Measurements from ENCODE around the gene UPB1.
"Not testable (repeated sequence)": the region's sequence is repeated elsewhere in the genome, so short reads cannot be mapped to it uniquely, and the experiment has no call there.

UPB1 gene

GRCh38 chr22:24532075-24532474 is 36.9 kb downstream of the UPB1 start:
- DNase-seq (ENCODE audit: low spot score): no peak

GRCh38 chr22:24535348-24535747 is 40.2 kb downstream of the UPB1 start:
- no peak for DNase-seq (ENCODE audit: low spot score)

DNA sequence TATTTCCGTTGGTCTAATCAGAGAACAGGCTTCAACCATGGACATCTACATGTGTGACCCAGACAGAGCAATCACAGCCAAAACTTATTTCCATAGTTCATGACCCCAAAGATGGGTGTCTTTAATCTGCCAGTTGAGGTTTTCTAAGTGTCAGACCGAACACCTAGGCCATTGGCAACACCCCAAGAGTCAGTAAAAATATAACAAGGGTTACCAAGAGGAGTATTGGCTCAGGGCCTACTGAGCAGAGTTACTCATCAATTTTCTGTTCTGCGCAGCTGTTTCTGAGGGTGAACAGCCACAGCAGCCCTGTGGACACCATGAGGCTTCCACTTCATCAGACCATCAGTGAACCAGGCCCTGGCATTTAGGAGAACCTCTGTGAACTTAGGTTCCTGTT is 41.0 kb downstream of the UPB1 start:
- DNase-seq (ENCODE audit: low spot score): no peak

DNA sequence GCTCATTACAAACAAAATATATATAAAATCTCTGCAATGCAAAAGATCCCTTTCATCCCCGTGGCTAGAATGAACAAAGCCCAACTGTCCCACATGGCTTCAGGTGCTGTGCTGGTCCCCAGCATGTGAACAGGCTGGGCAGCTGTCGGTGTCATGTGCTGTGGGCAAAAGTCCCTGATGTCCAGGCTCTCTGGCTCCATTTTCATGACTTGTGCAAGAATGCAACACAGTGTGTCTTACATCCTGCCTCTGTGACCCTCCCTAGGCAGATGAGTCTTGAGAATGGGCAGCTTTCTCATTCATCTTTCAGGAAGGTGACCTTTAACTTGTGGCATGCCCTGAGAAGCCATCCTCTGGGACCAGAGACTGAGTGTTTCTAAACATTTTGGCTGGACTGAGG is 45.3 kb downstream of the UPB1 start:
- DNase-seq (ENCODE audit: low spot score): peak; percentile 26

DNA sequence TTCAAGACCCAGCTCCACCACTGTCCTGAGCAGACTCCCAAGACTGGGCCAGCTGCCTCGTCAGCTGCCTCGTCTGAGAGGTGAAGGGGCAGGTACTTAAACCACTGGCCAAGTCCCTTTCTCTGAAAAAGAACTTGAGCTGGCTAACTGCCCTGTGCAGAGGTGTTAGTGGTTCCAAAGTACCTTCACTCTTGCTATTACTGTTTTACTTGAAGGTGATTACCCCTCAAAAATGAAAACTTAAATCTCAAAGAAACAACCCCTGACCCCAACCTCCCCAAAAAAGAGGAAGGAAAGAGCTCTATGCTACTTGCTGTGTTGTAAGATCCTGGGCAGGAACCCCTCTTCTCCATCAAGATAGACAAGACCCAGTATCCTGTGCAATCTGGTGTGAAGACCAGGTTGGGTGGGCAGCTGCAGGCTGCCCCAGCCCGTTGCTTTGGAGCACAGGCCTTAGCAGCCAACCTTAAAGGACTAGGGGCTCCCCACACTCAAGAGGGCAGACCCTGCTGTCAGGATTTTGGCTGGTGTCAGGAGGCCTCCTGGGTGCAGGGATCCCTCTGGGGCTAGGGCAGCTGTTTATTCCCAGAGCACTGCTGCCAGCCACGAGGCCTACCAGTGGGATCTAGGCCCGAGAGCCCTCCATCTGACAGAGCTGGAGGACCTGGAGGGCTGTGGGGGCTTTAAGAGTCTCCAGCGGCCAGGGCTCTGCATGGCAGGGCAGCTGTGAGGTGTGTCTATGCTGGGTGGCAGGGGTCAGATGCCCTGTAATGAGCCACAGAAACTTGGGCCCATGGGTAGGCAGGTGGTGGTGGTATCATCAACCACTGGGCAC is 46.8 kb downstream of the UPB1 start:
- DNase-seq (ENCODE audit: low spot score): no peak

DNA sequence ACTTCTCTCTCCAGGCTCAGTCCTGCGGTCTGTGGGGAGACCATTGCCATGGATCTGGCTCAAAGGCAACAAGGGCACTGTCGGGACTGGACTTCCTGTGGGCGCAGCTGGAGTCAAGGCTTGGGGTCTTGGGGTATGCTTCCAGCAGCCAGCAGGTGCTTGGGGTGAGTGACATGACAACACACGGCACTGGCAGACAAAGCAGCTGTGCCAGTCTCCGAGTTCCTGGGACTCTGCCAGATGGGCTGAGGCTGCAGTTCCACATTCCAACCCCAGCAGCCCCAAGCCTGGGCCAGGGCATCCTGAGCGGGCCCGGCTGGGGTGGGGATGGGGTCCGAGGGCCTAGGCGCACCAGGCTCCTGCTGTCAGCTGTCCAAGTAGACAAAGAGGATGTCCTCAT is 47.5 kb downstream of the UPB1 start:
- DNase-seq (ENCODE audit: low spot score): no peak

DNA sequence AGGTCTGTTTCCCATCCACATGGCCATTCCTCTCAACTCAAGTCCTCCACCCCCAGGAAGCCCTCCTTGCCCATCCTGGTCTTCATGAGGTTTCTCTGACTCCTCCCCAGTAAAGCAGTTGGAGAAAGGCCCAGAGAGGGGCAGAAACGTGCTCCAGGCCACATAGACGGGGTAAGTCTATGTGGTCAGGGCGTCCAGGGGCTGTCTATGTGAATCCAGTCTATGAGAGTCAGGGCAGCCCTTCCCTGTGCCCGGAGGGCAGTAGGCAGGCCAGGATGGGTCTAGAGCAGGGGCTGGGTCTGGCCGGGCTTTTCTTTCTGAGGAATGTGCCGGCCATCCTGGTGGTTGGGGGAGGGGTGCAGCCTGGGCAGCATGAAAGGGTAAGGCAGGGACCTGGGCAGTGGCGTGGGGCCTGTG is 48.1 kb downstream of the UPB1 start:
- no peak for DNase-seq (ENCODE audit: low spot score)

GRCh38 chr22:24543679-24544243 is 48.6 kb downstream of the UPB1 start:
- DNase-seq (ENCODE audit: low spot score): no peak

- no peak for DNase-seq (ENCODE audit: low spot score)
These were observed 53.7 kb downstream of the UPB1 start for GRCh38 chr22:24548812-24549211.

GRCh38 chr22:24550028-24550901 is 55.1 kb downstream of the UPB1 start:
- no peak for DNase-seq (ENCODE audit: low spot score)

- no peak for DNase-seq (ENCODE audit: low spot score)
These were observed 55.8 kb downstream of the UPB1 start for GRCh38 chr22:24550902-24551435.

DNA sequence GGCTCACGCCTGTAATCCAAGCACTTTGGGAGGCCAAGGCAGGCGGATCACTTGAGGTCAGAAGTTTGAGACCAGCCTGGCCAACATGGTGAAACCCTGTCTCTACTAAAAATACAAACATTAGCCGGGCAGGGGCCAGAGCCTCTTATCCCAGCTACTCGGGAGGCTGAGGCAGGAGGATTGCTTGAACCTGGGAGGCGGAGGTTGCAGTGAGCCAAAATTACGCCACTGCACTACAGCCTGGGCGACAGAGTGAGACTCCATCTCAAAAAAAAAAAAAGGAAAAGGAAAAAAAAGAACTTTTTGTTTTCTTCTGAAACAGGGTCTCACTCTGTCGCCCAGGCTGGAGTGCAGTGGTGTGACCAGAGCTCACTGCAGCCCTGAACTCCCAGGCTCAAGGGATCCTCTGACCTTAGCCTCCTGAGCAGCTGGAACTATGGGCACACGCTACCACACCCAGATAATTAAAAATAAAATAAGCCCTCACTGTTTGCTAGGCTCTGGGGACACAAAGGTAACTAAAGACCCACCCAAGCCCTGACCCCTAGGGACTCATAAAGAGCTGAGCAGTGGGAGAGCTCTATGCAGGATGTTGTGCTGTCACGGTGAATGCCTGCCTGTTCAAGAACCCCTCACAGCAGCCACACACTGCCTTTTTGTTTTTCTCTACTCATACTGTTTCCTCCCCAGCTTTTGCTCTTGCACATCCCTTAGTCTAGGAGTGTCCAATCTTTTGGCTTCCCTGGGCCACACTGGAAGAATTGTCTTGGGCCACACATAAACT is 57.6 kb downstream of the UPB1 start:
- DNase-seq (ENCODE audit: low spot score): not testable (repeated sequence)

GRCh38 chr22:24553597-24554312 is 58.6 kb downstream of the UPB1 start:
- DNase-seq (ENCODE audit: low spot score): peak; percentile 19

- DNase-seq (ENCODE audit: low spot score): peak; percentile 18
These were observed 59.4 kb downstream of the UPB1 start, which contains the start of gene GUCD1 for GRCh38 chr22:24554313-24555164. Gene GUCD1 (minus strand): TSS chr22:24555138. CDS start chr22:24554991, 147 bp downstream.

DNA sequence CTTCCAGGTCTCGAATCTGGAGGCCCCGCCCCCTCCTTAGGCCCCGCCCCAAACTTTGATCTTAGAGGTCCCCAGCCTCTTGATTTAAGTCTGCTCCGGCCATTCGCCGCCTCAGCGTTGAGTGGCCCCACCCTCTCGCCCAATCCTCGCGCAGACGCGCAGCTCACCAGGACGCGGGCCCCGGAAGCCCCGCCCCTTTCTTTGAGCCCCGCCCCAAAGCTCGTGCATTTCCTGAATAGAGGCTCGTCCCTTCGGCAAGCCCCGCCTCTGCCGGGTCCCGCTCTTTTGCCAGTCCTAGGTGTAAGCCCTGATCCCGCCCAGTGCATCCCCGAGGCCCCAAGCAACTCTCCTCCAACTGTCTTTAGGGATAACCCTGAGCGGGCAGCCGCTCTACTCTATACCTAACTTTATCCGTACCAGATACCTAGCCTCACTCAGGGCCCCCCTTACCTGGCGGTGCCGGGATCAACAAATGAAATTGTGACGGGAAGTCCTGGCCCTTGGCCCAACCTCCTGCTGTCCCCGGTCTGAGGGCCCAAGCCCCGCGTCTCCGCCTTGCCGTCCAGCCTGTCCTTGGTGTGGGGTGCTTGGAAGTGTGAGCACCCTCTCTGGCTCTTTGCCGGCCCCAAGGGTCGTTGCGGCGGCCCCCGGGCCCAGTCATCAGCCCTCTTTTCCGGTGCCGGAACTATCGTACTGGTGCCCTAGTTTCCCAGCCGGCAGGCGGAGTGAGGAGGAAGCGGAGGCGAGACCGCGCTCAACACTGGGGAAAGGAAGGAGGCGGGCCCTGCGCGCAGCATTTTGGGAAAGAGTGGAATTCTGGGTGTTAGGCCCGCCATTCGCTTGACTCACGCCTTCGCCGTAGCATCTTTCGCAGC is 60.3 kb downstream of the UPB1 start, which contains the start of gene SNRPD3:
TSS of gene SNRPD3 (plus strand) at position 835 of the 875 bp plus-strand sequence. CDS start 1,676 bp downstream, outside the sequence.
- DNase-seq (ENCODE audit: low spot score): peak; percentile 99

DNA sequence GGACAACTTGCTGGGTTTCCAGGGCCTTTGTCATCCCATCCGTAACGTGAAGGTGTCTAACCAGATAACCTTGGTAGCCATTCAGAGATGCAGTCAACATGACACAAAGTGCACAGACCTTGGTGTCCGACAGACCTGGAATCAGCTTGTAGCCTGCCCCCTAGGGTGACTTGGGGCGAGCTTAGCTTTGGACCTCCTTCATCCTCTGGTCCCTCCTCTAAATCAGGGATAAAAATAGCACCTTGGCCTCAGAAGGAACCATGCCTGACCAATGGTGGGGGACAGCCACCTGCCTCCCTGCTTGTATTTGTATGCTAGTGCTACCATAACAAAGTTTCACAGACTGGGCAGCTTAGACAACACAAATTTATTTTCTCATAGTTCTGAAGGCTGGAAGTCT is 64.3 kb downstream of the UPB1 start:
- no peak for DNase-seq (ENCODE audit: low spot score)

DNA sequence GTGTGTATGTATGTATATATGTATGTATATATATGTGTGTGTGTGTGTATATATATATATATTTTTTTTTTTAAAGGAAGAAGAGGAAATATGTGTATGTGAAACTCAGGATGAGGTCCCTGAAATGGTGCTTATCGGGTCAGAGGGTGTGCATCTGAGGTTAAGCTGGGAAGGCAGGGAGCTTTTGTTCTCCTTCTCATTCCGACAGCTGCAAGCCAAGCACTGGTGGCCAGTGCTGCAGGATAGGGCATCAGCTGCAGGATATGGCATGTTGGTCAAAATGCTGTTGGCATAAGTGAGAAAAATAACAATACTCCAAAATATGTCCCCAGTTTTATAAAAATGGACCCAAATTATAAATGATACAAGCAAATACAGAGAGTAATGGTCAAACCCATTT is 68.1 kb downstream of the UPB1 start:
- no peak for DNase-seq (ENCODE audit: low spot score)

DNA sequence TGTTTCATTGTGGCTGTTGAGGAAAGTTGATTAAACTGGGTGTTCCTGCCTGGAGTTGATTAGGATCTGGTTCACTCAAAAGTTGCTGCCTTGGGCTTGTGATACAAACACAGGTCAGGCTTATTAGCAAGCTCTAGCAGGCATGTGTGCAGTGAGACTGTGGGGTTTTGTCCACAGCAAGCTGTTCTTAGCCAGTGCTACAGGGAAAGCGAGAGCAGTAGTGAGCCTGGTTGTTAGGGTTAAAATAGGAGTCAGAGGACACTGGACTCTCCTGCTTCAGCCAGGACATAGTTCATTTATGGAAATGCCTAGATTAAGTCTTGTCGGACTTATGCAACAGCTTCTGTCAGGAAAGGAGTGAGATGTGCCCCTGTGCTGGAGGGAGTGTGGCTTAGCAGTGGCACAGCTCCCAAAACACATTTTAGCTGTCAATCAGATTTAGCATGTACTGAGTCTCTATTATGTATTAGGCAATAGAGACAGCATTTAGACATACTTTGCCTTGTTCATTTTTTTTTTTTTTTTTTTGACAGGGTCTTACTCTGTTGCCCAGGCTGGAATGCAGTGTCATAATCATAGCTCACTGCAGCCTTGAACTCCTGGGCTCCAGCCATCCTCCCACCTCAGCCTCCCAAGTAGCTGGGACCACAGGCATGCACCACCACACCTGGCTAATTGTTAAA is 69.4 kb downstream of the UPB1 start:
- DNase-seq (ENCODE audit: low spot score): no peak
